SU-DHL-6 (cell line): ENCODE data around the gene VIPR2.

ENCODE experiments used
- H2AFZ ChIP-seq: fragments of 200-600 bp; sonication (generic); 2 replicates; pipeline ENCODE4 v1.6.1; 2014; ENCODE audit warnings: low read depth, mild to moderate bottlenecking, moderate library complexity, mixed read lengths, antibody characterized with exemption, low read length; ENCODE audit not compliant: severe bottlenecking
- H3F3A ChIP-seq: fragments of 200-600 bp; shearing (Covaris generic); 2 replicates; pipeline ENCODE4 v1.6.0; 2016; ENCODE audit warnings: antibody characterized with exemption, mild to moderate bottlenecking; ENCODE audit not compliant: insufficient read depth
- H3K27ac ChIP-seq: fragments of 200-600 bp; sonication (generic); 2 replicates; pipeline ENCODE4 v1.5.1; 2016; ENCODE audit warnings: low read depth, mild to moderate bottlenecking, low read length, moderate library complexity, mixed read lengths
- H3K27me3 ChIP-seq: fragments of 200-600 bp; sonication (generic), shearing (Covaris generic); 2 replicates; pipeline ENCODE4 v1.6.0; 2014; ENCODE audit warnings: mild to moderate bottlenecking, low read length
- H3K36me3 ChIP-seq: fragments of 200-600 bp; sonication (generic); 2 replicates; pipeline ENCODE4 v1.6.1; 2014; ENCODE audit warnings: mild to moderate bottlenecking, low read length, mixed read lengths
- H3K4me2 ChIP-seq: fragments of 300-600, 200-600 bp; shearing (Covaris generic), sonication (generic); 2 replicates; pipeline ENCODE4 v1.6.0; 2014; ENCODE audit warnings: low read length, low read depth, mild to moderate bottlenecking; ENCODE audit not compliant: poor library complexity, severe bottlenecking
- H3K4me3 ChIP-seq: fragments of 200-600 bp; sonication (generic); 2 replicates; pipeline ENCODE4 v1.5.1; 2014; ENCODE audit warnings: antibody characterized with exemption, low read length, mild to moderate bottlenecking, mixed read lengths; ENCODE audit not compliant: insufficient read depth, poor library complexity, severe bottlenecking
- H3K79me2 ChIP-seq: fragments of 200-600 bp; sonication (generic); 2 replicates; pipeline ENCODE4 v1.6.1; 2014; ENCODE audit warnings: mild to moderate bottlenecking, low read length, moderate library complexity; ENCODE audit not compliant: insufficient read depth
- H3K9ac ChIP-seq: fragments of 200-600 bp; sonication (generic); 2 replicates; pipeline ENCODE4 v1.7.0; 2014; ENCODE audit warnings: mild to moderate bottlenecking, low read length
- H3K9me2 ChIP-seq: fragments of 200-600 bp; sonication (generic); replicated peaks from 2 replicates; pipeline ENCODE4 v1.6.1; 2014; ENCODE audit warnings: low read length; ENCODE audit not compliant: insufficient read depth
- H3K9me3 ChIP-seq: fragments of 200-600 bp; sonication (generic); 2 replicates; pipeline ENCODE4 v1.6.1; 2014; ENCODE audit warnings: low read length, mixed read lengths; ENCODE audit not compliant: insufficient read depth
- H4K20me1 ChIP-seq: fragments of 200-600 bp; sonication (generic); 2 replicates; pipeline ENCODE4 v1.6.1; 2014; ENCODE audit warnings: low read depth, mild to moderate bottlenecking, antibody characterized with exemption, low read length, moderate library complexity, mixed read lengths
- EZH2phosphoT487 ChIP-seq: fragments of 200-600 bp; sonication (generic), shearing (Covaris generic); conservative IDR thresholded peaks from 2 replicates; pipeline ENCODE4 v1.6.1; 2018; ENCODE audit warnings: mild to moderate bottlenecking, antibody characterized with exemption, low read length, moderate library complexity, mixed read lengths
- TF ChIP-seq, protein P1 (sequence below): fragments of 200-600 bp; sonication (generic); IDR thresholded peaks from one replicate; pipeline ENCODE4 v1.5.1; 2017; ENCODE audit warnings: antibody characterized with exemption, mild to moderate bottlenecking, low read length, moderate library complexity; ENCODE audit not compliant: insufficient read depth, poor library complexity, severe bottlenecking

VIPR2 gene

DNA sequence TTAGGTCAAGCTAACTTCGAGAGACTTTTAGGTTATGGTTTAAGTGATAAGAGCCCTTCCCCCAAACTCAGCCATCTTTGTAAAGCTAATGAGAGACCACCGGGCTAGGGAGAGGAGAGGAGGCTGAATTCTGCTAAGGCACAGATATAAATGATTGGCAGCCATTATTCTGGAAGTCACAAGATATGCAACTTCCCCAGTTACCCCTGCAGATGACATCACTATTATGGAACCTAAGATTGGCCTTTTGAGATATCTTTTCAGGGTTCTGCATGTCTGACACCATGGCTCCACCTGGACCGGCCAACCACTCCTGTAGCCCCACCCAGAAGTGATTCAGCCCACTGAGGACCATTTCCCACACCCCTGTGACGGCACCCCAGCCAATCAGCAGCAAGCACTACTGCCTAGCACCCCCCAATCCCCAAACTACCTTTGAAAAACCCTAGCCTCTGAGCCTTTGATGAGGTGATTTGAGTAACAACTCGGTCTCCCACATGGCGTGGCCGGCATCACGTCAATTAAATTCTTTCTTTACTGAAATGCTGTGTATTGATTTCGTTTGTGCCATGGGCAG lies 14.4 kb downstream of the VIPR2 start:
- no peaks in the 10 kb centered on the region for H3K9me2 ChIP-seq
- no peaks in the 10 kb centered on the region for H3K79me2 ChIP-seq
- H3K4me3 ChIP-seq = no peak overlapping the region
- H3K36me3 ChIP-seq = no peaks in the 10 kb centered on the region
- H3K27ac ChIP-seq = no peak overlapping the region
- H3F3A ChIP-seq = no peaks in the 10 kb centered on the region
- no peak overlapping the region for H2AFZ ChIP-seq
- no peak overlapping the region for H3K9ac ChIP-seq
- no peak overlapping the region for H3K4me2 ChIP-seq
- no peaks in the 10 kb centered on the region for H3K9me3 ChIP-seq
- no peaks in the 10 kb centered on the region for H3K27me3 ChIP-seq
- TF ChIP-seq, protein P1, sequence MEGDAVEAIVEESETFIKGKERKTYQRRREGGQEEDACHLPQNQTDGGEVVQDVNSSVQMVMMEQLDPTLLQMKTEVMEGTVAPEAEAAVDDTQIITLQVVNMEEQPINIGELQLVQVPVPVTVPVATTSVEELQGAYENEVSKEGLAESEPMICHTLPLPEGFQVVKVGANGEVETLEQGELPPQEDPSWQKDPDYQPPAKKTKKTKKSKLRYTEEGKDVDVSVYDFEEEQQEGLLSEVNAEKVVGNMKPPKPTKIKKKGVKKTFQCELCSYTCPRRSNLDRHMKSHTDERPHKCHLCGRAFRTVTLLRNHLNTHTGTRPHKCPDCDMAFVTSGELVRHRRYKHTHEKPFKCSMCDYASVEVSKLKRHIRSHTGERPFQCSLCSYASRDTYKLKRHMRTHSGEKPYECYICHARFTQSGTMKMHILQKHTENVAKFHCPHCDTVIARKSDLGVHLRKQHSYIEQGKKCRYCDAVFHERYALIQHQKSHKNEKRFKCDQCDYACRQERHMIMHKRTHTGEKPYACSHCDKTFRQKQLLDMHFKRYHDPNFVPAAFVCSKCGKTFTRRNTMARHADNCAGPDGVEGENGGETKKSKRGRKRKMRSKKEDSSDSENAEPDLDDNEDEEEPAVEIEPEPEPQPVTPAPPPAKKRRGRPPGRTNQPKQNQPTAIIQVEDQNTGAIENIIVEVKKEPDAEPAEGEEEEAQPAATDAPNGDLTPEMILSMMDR = no peak
- TF ChIP-seq EZH2phosphoT487 = no peak
- no peaks in the 10 kb centered on the region for H4K20me1 ChIP-seq

DNA sequence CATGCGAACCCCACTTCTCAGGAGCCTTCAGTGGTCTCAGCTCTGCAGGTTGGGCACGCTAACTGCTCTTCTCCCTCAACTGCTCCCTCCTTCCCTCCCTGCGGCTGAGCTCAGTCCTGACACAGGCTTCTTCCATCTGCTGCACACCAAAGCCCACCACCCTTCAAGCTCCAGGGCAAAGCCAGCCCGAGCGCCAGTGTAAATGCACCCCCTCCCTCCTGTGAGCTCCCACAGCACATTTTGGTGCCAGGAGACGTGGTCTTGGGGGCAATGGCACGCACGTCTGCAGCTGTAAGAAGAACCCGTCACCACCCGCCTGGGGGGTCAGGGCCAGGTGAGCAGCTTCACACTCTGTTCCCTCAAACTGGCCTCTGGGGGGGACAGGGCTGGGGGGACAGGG lies 15.9 kb downstream of the VIPR2 start:
- no peak overlapping the region for H3K27ac ChIP-seq
- no peaks in the 10 kb centered on the region for H4K20me1 ChIP-seq
- no peak overlapping the region for H3K4me3 ChIP-seq
- H3K79me2 ChIP-seq = no peaks in the 10 kb centered on the region
- no peak overlapping the region for H3K9ac ChIP-seq
- no peaks in the 10 kb centered on the region for H3K9me3 ChIP-seq
- H3K36me3 ChIP-seq = no peaks in the 10 kb centered on the region
- H3K9me2 ChIP-seq = no peaks in the 10 kb centered on the region
- no peak for TF ChIP-seq EZH2phosphoT487
- TF ChIP-seq, protein P1 = no peak
- no peaks in the 10 kb centered on the region for H3K27me3 ChIP-seq
- no peaks in the 10 kb centered on the region for H3F3A ChIP-seq
- no peak overlapping the region for H3K4me2 ChIP-seq
- H2AFZ ChIP-seq = no peak overlapping the region

DNA sequence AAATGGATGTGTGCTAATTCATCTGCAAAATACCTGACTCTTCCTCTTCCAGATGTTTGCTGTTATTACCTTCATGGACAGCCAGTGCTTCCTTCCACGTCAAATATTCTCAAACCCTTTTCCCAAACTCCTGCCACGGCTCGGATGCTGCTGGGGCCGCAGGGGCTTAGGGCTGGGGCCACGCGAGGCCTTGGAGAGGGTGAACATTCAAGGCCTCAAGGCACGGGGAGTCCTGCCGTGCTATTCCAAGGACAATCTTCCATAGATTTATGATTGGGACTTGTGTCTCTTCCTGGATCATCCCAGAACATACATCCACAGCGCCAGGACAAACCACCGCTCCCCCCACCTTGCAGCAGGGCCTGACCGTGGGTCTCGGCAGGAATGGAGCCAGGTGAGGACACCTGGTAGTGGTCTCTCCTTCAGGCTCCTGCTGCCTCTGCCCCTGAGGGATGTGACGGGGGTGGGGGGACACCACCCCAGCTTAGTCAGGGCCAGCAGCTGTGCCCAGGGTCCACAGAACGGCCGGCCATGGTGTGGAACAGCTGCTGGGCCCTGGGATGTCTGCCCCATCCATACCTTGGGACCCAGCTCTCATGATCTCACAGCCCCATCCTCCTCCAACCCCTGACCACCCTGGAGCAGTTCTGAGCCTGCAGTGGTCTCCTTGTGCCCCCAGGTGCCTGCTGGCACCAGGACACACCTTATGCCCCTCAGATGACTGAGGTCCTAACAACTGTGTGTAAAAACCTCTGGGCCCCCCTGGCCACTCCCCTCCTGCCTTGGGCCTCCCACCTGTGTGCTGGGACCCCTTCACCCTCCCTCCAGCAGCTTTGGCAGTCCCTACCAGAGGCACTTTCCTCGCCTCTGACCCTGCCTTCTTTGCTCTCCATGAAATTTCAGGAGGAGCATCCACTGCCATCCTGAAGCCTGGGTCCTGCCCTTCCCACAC lies 16.7 kb downstream of the VIPR2 start:
- no peaks in the 10 kb centered on the region for H3K27me3 ChIP-seq
- H3K9me3 ChIP-seq = no peaks in the 10 kb centered on the region
- H3K9me2 ChIP-seq = no peaks in the 10 kb centered on the region
- H3K9ac ChIP-seq = no peak overlapping the region
- no peaks in the 10 kb centered on the region for H3K36me3 ChIP-seq
- no peaks in the 10 kb centered on the region for H3K79me2 ChIP-seq
- H4K20me1 ChIP-seq = no peaks in the 10 kb centered on the region
- H2AFZ ChIP-seq = no peak overlapping the region
- no peaks in the 10 kb centered on the region for H3F3A ChIP-seq
- no peak overlapping the region for H3K4me3 ChIP-seq
- TF ChIP-seq, protein P1 = no peak
- no peak for TF ChIP-seq EZH2phosphoT487
- H3K4me2 ChIP-seq = no peak overlapping the region
- H3K27ac ChIP-seq = no peak overlapping the region
